HG03064 (cell line): ENCODE results near the gene FOXM1.

Source experiments
- ATAC-seq: cut with Tn5 transposase; IDR thresholded peaks from one replicate; pipeline ENCODE4 v1.9.1; 2021; ENCODE audit warnings: low read depth; ENCODE audit not compliant: unreplicated experiment

Gene FOXM1

GRCh38 chr12:2877047-2877952, at the start of gene FOXM1, which contains the start of gene RHNO1:
TSS of gene FOXM1 (minus strand) at chr12:2877174. CDS start at chr12:2874478, 2,696 bp downstream.
TSS of gene RHNO1 (plus strand) at chr12:2877223. CDS start at chr12:2885367, 8,144 bp downstream.
- ATAC-seq = peak; percentile 57

GRCh38 chr12:2925322-2925995, 48.5 kb upstream of the FOXM1 start:
- no peak for ATAC-seq

- ATAC-seq = no peak
Measured at GRCh38 chr12:2924019-2924418, 47.0 kb upstream of the FOXM1 start.

- no peak for ATAC-seq
Measured at GRCh38 chr12:2923057-2923456, 46.1 kb upstream of the FOXM1 start.

- ATAC-seq = no peak
Measured at GRCh38 chr12:2922329-2922728, 45.4 kb upstream of the FOXM1 start.

DNA sequence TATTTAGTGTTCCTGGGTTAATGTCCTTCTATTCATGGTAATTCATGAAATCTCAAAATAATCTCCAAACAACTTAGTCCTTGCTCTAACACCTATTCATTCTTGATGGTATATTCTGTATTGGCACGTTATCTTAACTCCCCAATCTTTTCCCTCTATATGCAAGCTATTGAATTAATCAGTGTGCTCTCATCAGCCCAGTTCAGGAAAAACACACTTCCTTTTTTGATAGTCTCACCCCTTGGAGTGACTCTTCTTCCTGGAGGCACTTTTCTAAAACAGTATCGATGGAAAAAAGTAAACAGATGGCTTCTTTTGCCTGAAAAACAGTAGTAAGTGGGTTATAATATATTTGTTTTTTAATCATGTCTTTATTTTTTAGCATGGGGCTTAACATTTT, 42.3 kb upstream of the FOXM1 start:
- no peak for ATAC-seq

- ATAC-seq = no peak
Measured at GRCh38 chr12:2912216-2912575, 35.2 kb upstream of the FOXM1 start.

DNA sequence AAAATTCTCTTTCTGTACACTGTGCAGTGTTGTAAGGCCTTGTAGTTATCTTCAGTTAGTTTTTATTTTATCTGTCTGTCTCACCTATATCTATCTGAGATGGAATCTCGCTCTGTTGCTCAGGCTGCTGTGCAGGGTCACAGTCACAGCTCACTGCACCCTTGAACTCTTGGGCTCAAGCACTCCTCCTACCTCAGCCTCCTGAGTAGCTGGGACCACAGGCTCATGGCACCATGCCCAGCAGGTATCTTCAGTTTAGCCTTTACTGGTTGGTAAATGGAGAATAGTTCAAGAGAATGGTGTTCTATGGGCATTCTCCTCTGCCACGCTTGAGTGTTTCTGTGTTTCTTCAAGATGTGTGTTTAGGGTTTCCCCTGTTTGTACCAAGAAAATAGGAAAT, 27.3 kb upstream of the FOXM1 start:
- ATAC-seq = no peak

DNA sequence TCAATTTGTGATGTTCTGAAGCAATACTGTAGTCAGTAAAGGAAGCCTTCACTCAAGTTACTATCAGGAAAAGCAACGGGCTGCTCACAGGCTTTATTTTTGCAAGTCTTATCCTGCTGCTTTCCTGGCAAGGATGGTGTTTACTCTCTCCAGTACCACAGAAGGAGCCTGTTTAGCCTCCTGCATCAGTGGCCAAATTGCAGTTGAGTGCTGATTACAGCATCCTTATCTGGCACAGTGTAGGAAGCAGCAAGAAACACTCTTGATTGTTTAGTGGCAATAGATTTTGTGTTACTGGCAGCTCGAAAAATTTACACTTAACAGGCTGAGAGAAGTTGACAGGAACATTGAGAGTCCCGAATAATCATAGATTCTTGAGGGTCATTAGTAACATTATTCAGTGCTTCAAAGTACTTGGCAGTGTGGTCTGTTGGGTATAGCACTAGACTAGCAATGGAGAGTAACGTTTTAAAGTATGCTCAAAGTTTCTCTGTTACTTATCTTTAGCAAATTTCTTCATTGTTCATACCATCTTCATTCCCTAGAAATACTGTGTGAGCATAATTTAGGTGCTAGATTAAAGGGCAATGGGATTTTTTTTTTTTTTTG, 25.4 kb upstream of the FOXM1 start:
- no peak for ATAC-seq

GRCh38 chr12:2900642-2901041, 23.7 kb upstream of the FOXM1 start:
- ATAC-seq = no peak

- ATAC-seq = no peak
Measured at GRCh38 chr12:2897418-2897817, 20.4 kb upstream of the FOXM1 start.

DNA sequence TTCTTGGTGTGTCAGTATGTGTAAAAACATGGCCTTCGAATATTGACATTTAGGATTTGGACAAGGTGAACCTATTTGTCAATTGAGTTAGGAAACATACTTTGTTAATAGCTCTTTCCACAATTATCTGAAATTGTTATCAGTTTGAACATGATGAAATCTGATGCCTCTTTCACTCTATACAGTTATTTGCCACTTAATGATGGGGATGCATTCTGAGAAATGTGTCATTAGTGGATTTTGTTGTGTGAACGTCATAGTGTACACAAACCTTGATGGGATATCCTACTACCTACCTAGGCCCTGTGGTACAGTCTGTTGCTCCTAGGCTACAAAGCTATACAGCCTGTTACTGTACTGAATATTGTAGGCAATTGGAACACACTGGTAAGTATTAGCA, 18.5 kb upstream of the FOXM1 start:
- ATAC-seq = no peak

DNA sequence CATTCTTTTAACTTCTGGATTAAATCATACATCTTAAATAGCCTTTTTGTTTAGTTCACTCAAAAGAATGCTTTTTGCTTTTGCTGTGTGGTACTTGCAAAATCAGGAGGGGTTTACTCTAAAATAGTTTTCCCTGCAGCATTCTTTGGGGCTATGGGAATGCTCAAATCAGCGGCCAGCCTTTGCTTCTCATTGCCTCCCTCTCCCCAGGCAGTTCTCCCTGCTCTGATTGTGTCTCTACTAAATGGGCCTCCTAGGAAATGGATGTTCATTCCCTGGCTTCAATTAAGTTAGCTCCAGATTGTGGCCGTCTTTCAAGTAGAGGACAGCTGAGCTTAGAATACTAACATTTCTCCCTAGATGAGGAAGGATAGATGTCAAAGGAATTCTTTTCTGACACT, 18.1 kb upstream of the FOXM1 start:
- no peak for ATAC-seq

- no peak for ATAC-seq
Measured at GRCh38 chr12:2893007-2893406, 16.0 kb upstream of the FOXM1 start.

- ATAC-seq = no peak
Measured at GRCh38 chr12:2892246-2892645, 15.3 kb upstream of the FOXM1 start.

DNA sequence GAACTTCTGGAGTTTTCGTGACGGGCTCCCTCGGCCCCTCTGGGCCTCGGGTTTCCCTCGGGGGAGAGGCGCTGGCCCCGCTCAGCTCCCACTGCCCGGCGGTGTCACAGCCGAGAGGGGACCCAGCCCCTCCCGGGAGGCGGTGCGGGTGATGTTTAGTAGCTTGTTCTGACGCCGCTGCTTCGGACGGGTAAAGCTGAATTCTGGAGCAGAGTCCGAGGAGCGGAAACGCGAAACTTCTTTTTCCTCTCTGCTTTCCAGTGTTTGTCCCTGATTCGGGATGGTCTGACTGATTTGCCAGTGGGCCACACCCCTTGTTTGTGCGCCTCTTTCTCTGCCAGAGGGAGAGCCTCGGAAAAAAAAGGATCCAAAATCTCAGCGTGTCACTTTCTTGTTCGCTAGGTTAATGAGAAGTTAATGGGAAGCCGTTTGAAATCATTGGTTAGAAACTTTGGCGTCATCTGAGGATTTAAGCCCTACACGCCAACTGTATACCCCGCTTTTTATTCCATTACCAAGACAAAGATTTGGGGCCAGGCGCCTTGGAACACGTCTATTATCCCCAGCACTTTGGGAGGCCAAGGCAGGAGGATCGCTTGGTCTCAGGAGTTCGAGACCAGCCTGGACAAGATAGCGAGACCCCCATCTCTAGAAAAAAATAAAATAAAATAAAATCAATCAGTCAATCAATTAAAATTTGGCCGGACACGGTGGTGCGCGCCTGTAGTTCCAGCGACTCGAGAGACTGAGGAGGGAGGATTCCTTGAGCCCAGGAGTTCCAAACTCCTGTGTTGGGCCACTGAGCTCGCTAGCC, 14.5 kb upstream of the FOXM1 start:
- peak; percentile 14 for ATAC-seq

DNA sequence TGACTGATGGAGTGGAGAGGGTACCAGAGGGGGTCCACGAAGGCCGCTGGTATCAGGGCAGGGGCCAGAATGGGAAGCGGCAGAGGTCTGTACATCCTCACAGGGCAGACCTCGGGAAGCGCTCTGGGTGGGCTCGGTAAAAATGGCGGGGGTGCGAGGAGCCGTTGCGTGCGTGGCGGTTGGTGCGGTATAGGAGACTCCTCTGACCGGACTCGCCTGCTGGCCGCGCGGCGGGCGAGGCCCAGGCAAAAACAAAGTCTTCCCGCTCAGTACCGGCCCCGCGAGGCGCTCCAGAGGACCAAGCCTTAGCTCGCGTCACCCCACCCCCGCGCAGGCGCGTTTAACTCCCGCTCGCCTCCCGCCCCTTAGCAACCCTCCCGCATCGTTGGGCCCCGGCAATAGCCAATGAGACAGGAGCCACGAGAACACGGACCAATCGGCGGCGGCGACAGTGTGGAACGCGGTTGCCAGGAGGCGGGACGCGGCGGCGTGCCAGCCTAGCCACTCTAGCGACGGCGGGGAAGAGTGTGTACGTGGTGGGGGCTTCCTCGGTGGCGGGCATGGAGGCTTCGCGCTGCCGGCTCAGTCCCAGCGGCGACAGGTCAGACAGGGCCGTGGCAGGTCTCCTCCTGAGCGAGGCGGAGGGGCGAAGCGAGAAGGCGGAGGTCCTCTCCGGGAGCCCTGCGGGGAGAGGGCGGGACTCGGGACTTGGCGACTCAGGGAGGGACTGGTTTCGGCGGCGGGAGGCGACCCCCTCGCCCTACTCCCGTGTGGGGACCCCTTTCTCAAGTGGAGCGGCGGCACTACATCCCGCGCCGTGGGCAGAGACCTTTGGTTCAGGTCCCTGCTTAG, 13.6 kb upstream of the FOXM1 start, which contains the start of gene TULP3:
TULP3 (plus strand) TSS at position 504 of the 852 bp plus-strand sequence; CDS start at position 561, 57 bp downstream.
- ATAC-seq = peak; percentile 95

GRCh38 chr12:2890001-2890387, 13.0 kb upstream of the FOXM1 start:
- no peak for ATAC-seq

GRCh38 chr12:2886768-2887450, 9.9 kb upstream of the FOXM1 start:
- no peak for ATAC-seq
